A204.1 (cell line): ENCODE measurements around the gene SLF2.
"Not testable (repeated sequence)": the region's sequence is repeated elsewhere in the genome, so short reads cannot be mapped to it uniquely, and the experiment has no call there.

Source experiments
- FAIRE-seq: peaks from 2 replicates; lab custom pipeline; 2012; peaks lifted over from hg19 to GRCh38; lab: Jason Lieb, UNC

Gene SLF2

DNA sequence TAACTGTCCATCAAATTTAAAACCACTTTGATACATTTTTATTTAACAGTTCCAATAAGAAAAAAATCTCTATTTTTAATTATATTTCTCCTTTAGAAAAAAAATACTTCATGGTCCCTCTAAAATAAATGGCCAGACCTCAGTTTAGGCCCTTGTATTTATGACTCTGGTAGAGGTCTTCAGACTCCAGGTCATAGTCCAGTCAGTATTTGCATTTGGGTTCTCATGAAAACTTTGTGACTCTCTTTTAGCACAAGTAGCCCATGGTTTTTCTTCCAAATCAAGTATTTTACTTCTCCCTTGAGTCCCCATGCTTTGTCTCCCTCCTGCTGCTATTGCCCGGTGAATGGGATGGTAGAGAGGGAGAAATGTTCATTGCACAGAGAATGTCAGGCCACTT lies 51.1 kb downstream of the SLF2 start:
- FAIRE-seq: no peak

- no peak for FAIRE-seq
Observed at GRCh38 chr10:100965820-100966219, 53.1 kb downstream of the SLF2 start.

DNA sequence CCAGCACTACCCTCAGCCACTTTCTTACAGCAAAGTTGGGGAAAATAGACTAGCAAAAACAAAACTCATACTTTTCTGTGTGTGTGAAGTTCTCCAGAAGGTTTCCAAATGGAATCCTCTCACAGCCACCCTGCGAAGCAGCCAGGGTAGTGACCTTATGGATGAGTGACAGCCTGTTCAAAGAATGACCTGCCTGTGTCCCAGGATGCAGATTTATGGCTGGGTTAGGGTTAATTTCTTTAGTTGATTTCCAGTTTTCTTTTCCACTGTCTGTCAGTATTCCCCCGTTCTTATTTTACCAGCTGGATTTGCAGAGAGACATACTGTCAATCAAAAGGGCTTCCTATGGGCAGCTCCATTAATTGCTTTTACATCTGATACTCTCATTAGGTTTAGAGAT lies 54.1 kb downstream of the SLF2 start:
- FAIRE-seq: no peak

DNA sequence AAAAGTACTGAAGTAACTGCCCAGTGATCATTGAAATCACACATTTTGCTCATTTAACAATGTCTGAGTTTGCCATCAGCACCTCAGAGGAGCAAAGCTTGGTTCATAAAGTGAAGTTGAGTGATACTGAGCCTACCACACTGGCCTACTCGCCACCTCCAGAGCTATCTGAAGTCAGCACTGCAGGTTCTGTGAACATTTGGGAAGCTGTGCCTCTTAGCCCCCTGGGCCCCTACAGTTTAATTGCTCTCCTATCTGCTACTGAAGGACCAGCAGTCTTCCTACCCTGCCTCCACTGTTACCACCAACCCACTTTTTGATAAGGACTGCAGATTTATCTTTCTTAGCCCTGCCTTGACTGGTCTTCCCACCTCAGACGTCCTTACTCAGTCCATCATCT lies 54.6 kb downstream of the SLF2 start:
- FAIRE-seq: no peak

DNA sequence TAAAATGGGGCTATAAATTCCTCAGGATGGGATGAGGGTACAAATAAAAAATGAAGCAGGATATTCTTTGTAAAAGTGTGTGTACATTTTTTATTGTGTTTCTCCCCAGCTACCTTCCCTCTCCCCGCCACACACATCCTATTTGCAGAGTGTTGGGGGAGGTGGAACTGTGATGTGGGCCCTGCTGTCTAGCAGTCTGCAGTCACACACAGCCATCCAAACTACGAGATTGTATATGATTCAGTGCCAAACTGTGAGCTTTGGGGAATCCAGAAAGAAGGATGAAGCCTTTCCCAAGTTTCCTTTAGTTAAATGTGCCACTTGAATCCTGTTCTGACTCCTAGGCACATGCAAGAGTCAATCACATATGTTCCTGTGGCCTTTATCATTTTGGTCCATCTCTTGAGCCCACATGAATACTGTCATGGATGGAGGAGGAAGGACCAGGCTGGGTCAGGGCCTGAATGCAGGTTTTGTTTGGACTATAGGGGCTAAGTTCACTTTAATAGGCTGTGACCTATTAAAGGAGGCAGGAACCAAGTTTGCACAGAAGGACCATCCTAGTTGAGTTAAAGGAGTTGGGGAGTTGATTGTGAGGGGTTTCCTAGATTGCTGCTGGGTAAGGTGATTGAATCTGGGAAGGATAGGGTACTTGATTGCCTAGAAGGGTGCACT lies 55.4 kb downstream of the SLF2 start:
- FAIRE-seq: no peak

GRCh38 chr10:100968863-100969186 lies 56.1 kb downstream of the SLF2 start:
- FAIRE-seq: no peak

GRCh38 chr10:100969187-100970075 lies 56.7 kb downstream of the SLF2 start, which contains the start of gene SEMA4G:
TSS of gene SEMA4G (plus strand) at chr10:100969504. CDS start at chr10:100972913, 3,409 bp downstream.
- FAIRE-seq: no peak

GRCh38 chr10:100970076-100970913 lies 57.5 kb downstream of the SLF2 start:
- FAIRE-seq: no peak

DNA sequence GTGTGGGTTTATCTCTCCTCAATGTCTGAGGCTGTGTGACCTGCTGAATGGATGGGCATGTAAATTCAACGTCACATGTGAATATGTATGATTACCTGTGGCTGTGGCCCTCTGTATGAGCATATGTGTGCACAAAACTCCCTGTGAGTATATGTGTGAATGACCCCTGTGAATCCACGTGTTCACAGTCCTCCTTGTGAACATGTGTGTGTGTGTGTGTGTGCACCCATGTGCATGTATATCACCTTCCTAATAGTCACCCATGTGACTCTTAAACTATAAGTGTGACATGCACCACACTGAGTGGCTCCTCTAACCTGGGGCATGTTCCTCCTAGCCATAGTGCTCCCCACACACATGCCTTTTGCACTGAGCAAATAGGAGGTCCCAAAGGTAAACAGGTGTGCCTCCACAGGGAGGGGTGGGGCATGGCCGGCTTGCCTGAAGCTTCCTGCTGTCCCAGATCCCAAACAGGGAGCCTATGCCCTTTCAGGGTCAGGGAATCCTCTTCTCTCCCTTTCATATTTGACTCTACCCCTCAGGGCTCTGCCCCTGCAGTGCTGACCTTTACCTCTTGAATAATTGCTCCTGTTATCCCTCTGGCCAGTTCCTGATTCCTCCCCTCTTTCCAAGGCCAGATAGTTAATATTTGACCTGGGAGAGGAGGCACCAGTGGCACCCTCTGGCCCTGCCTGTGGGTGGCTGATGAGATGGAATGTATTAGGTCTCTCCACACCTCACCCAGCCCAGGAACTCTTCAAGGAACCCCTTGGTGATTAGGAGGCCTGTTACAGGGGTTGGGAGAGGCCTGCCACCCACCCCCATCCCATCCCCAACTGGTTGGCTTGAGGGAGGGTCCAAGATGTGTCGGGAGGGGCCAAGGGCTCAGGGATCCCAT lies 58.4 kb downstream of the SLF2 start:
- no peak for FAIRE-seq

- no peak for FAIRE-seq
Observed at GRCh38 chr10:100972115-100972903, 59.5 kb downstream of the SLF2 start.

DNA sequence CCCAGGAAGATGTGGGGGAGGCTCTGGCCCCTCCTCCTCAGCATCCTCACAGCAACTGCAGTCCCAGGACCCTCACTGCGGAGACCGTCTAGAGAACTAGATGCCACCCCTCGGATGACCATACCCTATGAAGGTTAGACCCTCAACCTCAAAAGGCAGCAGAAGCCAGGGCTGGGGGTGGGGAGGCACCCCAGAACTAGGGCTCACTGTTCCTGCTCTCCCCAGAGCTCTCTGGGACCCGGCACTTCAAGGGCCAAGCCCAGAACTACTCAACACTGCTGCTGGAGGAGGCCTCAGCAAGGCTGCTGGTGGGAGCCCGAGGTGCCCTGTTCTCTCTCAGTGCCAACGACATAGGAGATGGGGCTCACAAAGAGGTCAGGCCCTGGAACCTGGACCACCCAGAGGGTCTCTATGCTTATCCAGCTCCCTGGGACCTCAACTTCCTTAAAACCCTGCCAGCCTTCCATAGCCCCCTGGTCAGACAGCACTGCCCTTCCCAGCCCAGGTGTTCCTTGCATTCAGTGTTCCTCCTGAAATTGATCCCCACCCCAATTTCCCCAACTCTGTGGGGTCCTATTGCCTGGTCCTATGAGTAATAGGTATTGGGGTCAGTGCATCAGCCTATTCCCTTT lies 60.3 kb downstream of the SLF2 start:
- no peak for FAIRE-seq

DNA sequence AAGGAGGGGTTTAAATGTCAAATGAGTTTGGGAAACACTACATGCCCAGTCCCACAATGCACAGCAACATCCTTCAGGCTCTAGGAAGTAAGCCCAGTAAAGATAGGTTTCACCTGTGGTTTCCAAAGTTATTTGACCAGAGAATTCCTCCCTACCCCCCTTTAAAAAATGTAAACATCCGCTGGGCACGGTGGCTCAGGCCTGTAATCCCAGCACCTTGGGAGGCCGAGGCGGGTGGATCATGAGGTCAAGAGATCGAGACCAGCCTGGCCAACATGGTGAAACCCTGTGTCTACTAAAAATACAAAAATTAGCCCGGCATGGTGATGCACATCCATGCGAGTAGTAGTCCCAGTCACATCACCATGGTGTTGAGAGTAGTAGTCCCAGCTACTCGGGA lies 62.6 kb downstream of the SLF2 start:
- not testable (repeated sequence) for FAIRE-seq

- no peak for FAIRE-seq
Observed at GRCh38 chr10:100976906-100977305, 64.1 kb downstream of the SLF2 start.

- no peak for FAIRE-seq
Observed at GRCh38 chr10:100977436-100977835, 64.7 kb downstream of the SLF2 start.

DNA sequence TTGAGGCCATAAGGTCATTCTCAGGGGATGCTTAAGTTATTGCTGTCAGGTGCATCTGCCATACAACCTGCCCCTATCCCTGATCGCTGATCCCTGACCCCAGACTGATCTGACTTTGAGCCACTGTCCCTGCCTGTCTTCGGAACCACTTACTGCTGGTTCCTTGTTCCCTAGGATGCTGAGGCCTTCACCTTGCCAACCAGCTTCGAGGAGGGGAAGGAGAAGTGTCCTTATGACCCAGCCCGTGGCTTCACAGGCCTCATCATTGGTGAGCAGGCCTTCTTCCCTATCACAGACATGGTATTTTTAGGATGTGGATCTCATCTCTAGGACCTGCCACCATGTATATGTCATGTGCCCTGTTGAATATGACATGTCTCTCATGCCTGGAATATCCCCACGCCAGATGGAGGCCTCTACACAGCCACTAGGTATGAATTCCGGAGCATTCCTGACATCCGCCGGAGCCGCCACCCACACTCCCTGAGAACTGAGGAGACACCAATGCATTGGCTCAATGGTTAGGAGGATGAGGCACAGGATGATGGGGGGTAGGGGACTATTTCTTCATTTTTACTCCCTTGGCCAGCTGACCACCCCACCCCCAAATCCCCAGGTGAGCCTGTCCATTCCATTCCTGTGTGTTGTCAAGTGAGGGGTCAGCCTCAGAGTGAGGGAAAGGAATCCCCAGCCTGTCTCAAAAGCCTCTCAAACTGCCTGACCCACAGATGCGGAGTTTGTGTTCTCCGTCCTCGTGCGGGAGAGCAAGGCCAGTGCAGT lies 65.5 kb downstream of the SLF2 start:
- no peak for FAIRE-seq

- no peak for FAIRE-seq
Observed at GRCh38 chr10:100978901-100979195, 66.1 kb downstream of the SLF2 start.

- FAIRE-seq: no peak
Observed at GRCh38 chr10:100979791-100980272, 67.1 kb downstream of the SLF2 start.

GRCh38 chr10:100980311-100980710 lies 67.5 kb downstream of the SLF2 start:
- FAIRE-seq: no peak

- no peak for FAIRE-seq
Observed at GRCh38 chr10:100980711-100981110, 67.9 kb downstream of the SLF2 start.
